Aorta (tissue), 4 donors: Measurements from ENCODE around the gene CHAC2. TPM values are rescaled to one million over a fixed set of nuclear protein-coding genes. Genes with fewer than 3 reads are reported as not detected.

ENCODE experiments used
- polyA plus RNA-seq, 2 donors: library from polyadenylated mRNA; stranded (reverse); fragments of 200-250 nt; gene quantifications; one replicate each; pipeline ENCODE4 v1.2.3, GENCODE V29; 2013
- total RNA-seq, 2 donors: library from RNA; stranded (reverse); fragmentation: NEBNext Ultra II Directional; extraction: Animal tissue kit (Norgen Biotek cat#: 25700); gene quantifications; one replicate each; pipeline ENCODE4 v1.2.1, GENCODE V29; 2021
- donor health status: healthy with polysubstance abuse.
- donor health status: Bipolar disorder and iron deficiency.
- donor health status: DM: no; HTN: no; CAD: no.
- donor health status: DM: yes; HTN: yes; CAD: no.

Gene CHAC2
- total and polyA plus RNA-seq, 4 donors: 0.61 to 5.5 (median 1.0) TPM

Other genes with a start within 250 kb of the CHAC2 start
- 10 to 100 TPM; 14.4 to 26.7 TPM for gene ASB3, start 19.1 kb downstream of the CHAC2 start, total RNA-seq
- 10 to 100 TPM in 1 of 2 donors, 1 to 10 TPM in 1; 3.6 to 11.3 TPM for gene ASB3, start 19.1 kb downstream of the CHAC2 start, polyA plus RNA-seq
- 10 to 100 TPM; 54.3 to 55.0 TPM for gene ERLEC1, start 19.2 kb downstream of the CHAC2 start, total RNA-seq
- gene ERLEC1, start 19.2 kb downstream of the CHAC2 start, polyA plus RNA-seq: 10 to 100 TPM; 58.2 to 66.8 TPM
- 1 to 10 TPM; 3.1 to 4.3 TPM for gene GPR75, start 92.2 kb downstream of the CHAC2 start, total RNA-seq
- under 1 TPM in 1 of 2 donors, not detected in 1; 0.90 TPM for gene GPR75, start 92.2 kb downstream of the CHAC2 start, polyA plus RNA-seq
- gene PSME4, start 203.2 kb downstream of the CHAC2 start, total RNA-seq: 10 to 100 TPM; 50.6 to 51.8 TPM
- 10 to 100 TPM; 10.5 to 23.1 TPM for gene PSME4, start 203.2 kb downstream of the CHAC2 start, polyA plus RNA-seq